ENCODE measurements around the gene DEUP1. TPM values are rescaled to one million over a fixed set of nuclear protein-coding genes. Genes with fewer than 3 reads are reported as not detected.

The DEUP1 gene
- total and polyA plus RNA-seq, 9 of the 15 experiments (the other 6 are each of a cell fraction or from before 2014, with no cell fraction given): 1.4 to 10.9 (median 9.3) TPM

DNA sequence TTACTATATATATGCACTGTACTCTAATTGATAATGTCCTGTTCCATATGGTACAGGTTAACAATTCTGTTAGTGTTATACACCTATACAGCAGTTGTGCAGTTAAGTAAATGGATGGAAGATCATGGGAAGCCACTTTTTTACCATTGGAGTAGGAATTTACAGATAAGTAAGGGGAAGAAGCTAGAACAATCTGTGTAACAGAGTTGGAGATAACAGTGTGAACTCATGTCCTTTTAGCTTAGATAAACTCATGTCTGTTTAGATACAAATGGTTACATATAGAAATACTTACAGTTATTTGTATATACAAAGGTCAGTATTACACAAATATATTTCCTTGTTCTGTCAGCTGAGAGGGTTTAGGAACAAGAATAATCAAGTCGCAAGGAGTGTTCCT is 6.8 kb upstream of the DEUP1 start:
- ChIA-PET CTCF (ENCODE audit: low intra/inter-chr PET ratio) (no interaction called here), POLR2A (interaction anchor here (0.9 to 1.0 kb wide), 2 partner anchors 15 to 16 kb away, joined by 3 read pairs; no protein-coding TSS in a partner anchor)
- no peak overlapping the region for H2AFZ ChIP-seq (ENCODE audit: low read depth, low read length)
- intact Hi-C loops (cut with micrococcal nuclease) (no loop called here), in situ Hi-C loops (cut with MboI) (no loop called here)
- H3K36me3 ChIP-seq (ENCODE audit: control insufficient read depth, insufficient read depth, low read length): no peaks in the 10 kb centered on the region
- no peak overlapping the region for H3K27ac ChIP-seq (ENCODE audit: extremely low read depth, low read depth, low read length)
- DNase-seq (ENCODE audit: extremely low read depth in 1 of 4, low spot score in 3 of 4): no peak
- no peaks in the 10 kb centered on the region for H3K79me2 ChIP-seq (ENCODE audit: control insufficient read depth, insufficient read depth, low read length)
- no peaks in the 10 kb centered on the region for H3K27me3 ChIP-seq (ENCODE audit: control insufficient read depth in 2 of 2, insufficient read depth in 2 of 2, low read length in 2 of 2)
- 18% methylated on average over 1 of the region's 1 CpG for WGBS (ENCODE audit: insufficient coverage, low coverage, missing lambda C conversion rate)
- H3K9ac ChIP-seq (ENCODE audit: insufficient read depth in 1 of 2, low read depth in 2 of 2, low read length in 2 of 2): no peak overlapping the region
- ATAC-seq: no peak
- no peak overlapping the region for H3K4me3 ChIP-seq
- no peaks in the 10 kb centered on the region for H4K20me1 ChIP-seq (replicated peaks; ENCODE audit: control insufficient read depth, insufficient read depth, low read length)
- FAIRE-seq: no peak
- TF ChIP-seq CBFA2T3 (IDR thresholded peaks at IDR 0.05) (peak; percentile 42; the same call in 1 of the 2 replicates), SREBF1 (IDR thresholded peaks at IDR 0.05; ENCODE audit: borderline replicate concordance, low read depth, low read length) (no peak), ARID1B (IDR thresholded peaks at IDR 0.05) (peak; percentile 33; the same call in 1 of the 2 replicates), SMARCA5 (IDR thresholded peaks at IDR 0.05) (no peak), TAL1 (IDR thresholded peaks at IDR 0.05) (peak; percentile 46; the same call in 1 of the 2 replicates), RCOR1 (IDR thresholded peaks at IDR 0.05; ENCODE audit: borderline replicate concordance in 1 of 2, low read depth in 2 of 2, low read length in 2 of 2) (peak in 1 of 2 experiments; percentile 83; a peak in 2 of 4 replicates), CUX1 (CRISPR knock-in tag; IDR thresholded peaks at IDR 0.05) (no peak), TEAD4 (IDR thresholded peaks at IDR 0.05; ENCODE audit: low read length) (peak; percentile 53), TEAD4 (CRISPR knock-in tag; IDR thresholded peaks at IDR 0.05; ENCODE audit: borderline replicate concordance) (no peak), NFE2L1 (tag; IDR thresholded peaks at IDR 0.05; ENCODE audit: borderline replicate concordance, low read depth) (no peak)
- BruUV-seq (replicated peaks): no TSS peak
- peaks cover 0 to 3% of the 10 kb centered on the region in 2 experiments; a peak in 1 of 5 replicates for H3K4me1 ChIP-seq (replicated peaks in 1 of 2; ENCODE audit: control insufficient read depth in 2 of 2, insufficient read depth in 2 of 2, low read length in 2 of 2)
- H3K9me1 ChIP-seq (ENCODE audit: control insufficient read depth, insufficient read depth, low read length): no peaks in the 10 kb centered on the region
- no peak overlapping the region for H3K4me2 ChIP-seq (ENCODE audit: insufficient read depth, low read length)
- no peaks in the 10 kb centered on the region for H3K9me3 ChIP-seq (replicated peaks; ENCODE audit: control insufficient read depth, insufficient read depth, low read depth, low read length)
